ENCODE results near the gene SOX15.

Gene SOX15

GRCh38 chr17:7557775-7558543 lies 31.9 kb downstream of the SOX15 start:
- no peak for DNase-seq (ENCODE audit: low spot score)
- H2AFZ ChIP-seq (ENCODE audit: low read length) = peak overlapping the region; percentile 95
- WGBS, 2 donors (ENCODE audit: extremely low coverage in 2 of 2, insufficient read length in 2 of 2, insufficient replicate concordance in 1 of 2) = no CpG with 5 or more reads among the region's 21 CpGs

GRCh38 chr17:7557147-7557764 lies 32.6 kb downstream of the SOX15 start:
- DNase-seq (ENCODE audit: low spot score) = no peak
- no CpG with 5 or more reads among the region's 19 CpGs for WGBS, 2 donors (ENCODE audit: extremely low coverage in 2 of 2, insufficient read length in 2 of 2, insufficient replicate concordance in 1 of 2)

More at GRCh38 chr17:7557775-7558543, 31.9 kb downstream of the SOX15 start:
- no peak overlapping the region for H3K27ac ChIP-seq (replicated peaks; ENCODE audit: low read length)
- no peaks in the 10 kb centered on the region for H3K36me3 ChIP-seq (replicated peaks in 1 of 2; ENCODE audit: control insufficient read depth in 2 of 2, insufficient read depth in 2 of 2, low read length in 2 of 2)
- H2BK12ac ChIP-seq (ENCODE audit: low read length) = peak overlapping the region; percentile 30
- H3K4me1 ChIP-seq (ENCODE audit: control insufficient read depth in 2 of 2, insufficient read depth in 1 of 2, low read depth in 1 of 2, low read length in 2 of 2) = peaks cover 22 to 24% of the 10 kb centered on the region in 2 donors
- peak overlapping the region; percentile 29 for H4K8ac ChIP-seq (ENCODE audit: low read depth, low read length)
- no peak overlapping the region for H4K91ac ChIP-seq (ENCODE audit: low read depth, low read length, poor library complexity)
- no peak overlapping the region for H2BK5ac ChIP-seq (ENCODE audit: low read length)
- no peak overlapping the region for H3K23ac ChIP-seq (ENCODE audit: low read depth, low read length, poor library complexity)
- no peak overlapping the region for H3K4me2 ChIP-seq (ENCODE audit: insufficient read depth, low read length, poor library complexity, severe bottlenecking)
- H2AK5ac ChIP-seq (ENCODE audit: low read depth, low read length) = peak overlapping the region; percentile 94
- no peak overlapping the region for H3K4me3 ChIP-seq (ENCODE audit: low read length in 2 of 2)
- H3K9ac ChIP-seq (ENCODE audit: low read depth, low read length, poor library complexity) = peak overlapping the region; percentile 30
- peaks cover 5% of the 10 kb centered on the region for H3K79me1 ChIP-seq (ENCODE audit: low read depth, low read length)
- peak overlapping the region; percentile 92 for H2BK15ac ChIP-seq (ENCODE audit: low read length)
- no peak overlapping the region for H2BK120ac ChIP-seq (ENCODE audit: low read depth, low read length)
- no peaks in the 10 kb centered on the region for H3K27me3 ChIP-seq (ENCODE audit: control insufficient read depth in 3 of 3, insufficient read depth in 3 of 3, low read depth in 1 of 3, low read length in 3 of 3)
- H3K4ac ChIP-seq (ENCODE audit: low read length) = no peak overlapping the region
- no peaks in the 10 kb centered on the region for H3K9me3 ChIP-seq (replicated peaks in 1 of 2; ENCODE audit: control insufficient read depth in 2 of 2, insufficient read depth in 1 of 2, low read depth in 1 of 2, low read length in 2 of 2)
- H3K18ac ChIP-seq (ENCODE audit: low read length) = peak overlapping the region; percentile 84
- no peak overlapping the region for H3K14ac ChIP-seq (ENCODE audit: low read length)

GRCh38 chr17:7556627-7557026 lies 33.3 kb downstream of the SOX15 start:
- no CpG with 5 or more reads among the region's 12 CpGs for WGBS, 2 donors (ENCODE audit: extremely low coverage in 2 of 2, insufficient read length in 2 of 2, insufficient replicate concordance in 1 of 2)
- Histone ChIP-seq H3K23ac (ENCODE audit: low read depth, low read length, poor library complexity) (no peak overlapping the region), H3K27me3 (ENCODE audit: control insufficient read depth in 3 of 3, insufficient read depth in 3 of 3, low read depth in 1 of 3, low read length in 3 of 3) (peaks cover 0 to 3% (median 0%) of the 10 kb centered on the region in 3 experiments), H4K91ac (ENCODE audit: low read depth, low read length, poor library complexity) (no peak overlapping the region), H3K27ac (replicated peaks; ENCODE audit: low read length) (no peak overlapping the region), H2BK15ac (ENCODE audit: low read length) (peak overlapping the region; percentile 92), H4K8ac (ENCODE audit: low read depth, low read length) (peak overlapping the region; percentile 55), H3K9me3 (replicated peaks in 1 of 2; ENCODE audit: control insufficient read depth in 2 of 2, insufficient read depth in 1 of 2, low read depth in 1 of 2, low read length in 2 of 2) (no peaks in the 10 kb centered on the region), H3K4me1 (ENCODE audit: control insufficient read depth in 2 of 2, insufficient read depth in 1 of 2, low read depth in 1 of 2, low read length in 2 of 2) (peaks cover 17 to 19% of the 10 kb centered on the region in 2 donors), H3K4ac (ENCODE audit: low read length) (no peak overlapping the region), H3K36me3 (replicated peaks in 1 of 2; ENCODE audit: control insufficient read depth in 2 of 2, insufficient read depth in 2 of 2, low read length in 2 of 2) (no peaks in the 10 kb centered on the region), H2BK5ac (ENCODE audit: low read length) (peak overlapping the region; percentile 45), H3K14ac (ENCODE audit: low read length) (peak overlapping the region; percentile 43), H2BK120ac (ENCODE audit: low read depth, low read length) (peak overlapping the region; percentile 51), H2AFZ (ENCODE audit: low read length) (no peak overlapping the region), H3K4me2 (ENCODE audit: insufficient read depth, low read length, poor library complexity, severe bottlenecking) (no peak overlapping the region), H3K9ac (ENCODE audit: low read depth, low read length, poor library complexity) (no peak overlapping the region), H3K79me1 (ENCODE audit: low read depth, low read length) (peaks cover 2% of the 10 kb centered on the region), H3K18ac (ENCODE audit: low read length) (no peak overlapping the region), H2BK12ac (ENCODE audit: low read length) (no peak overlapping the region), H3K4me3 (ENCODE audit: low read length in 2 of 2) (no peak overlapping the region), H2AK5ac (ENCODE audit: low read depth, low read length) (peak overlapping the region; percentile 94)
- no peak for DNase-seq (ENCODE audit: low spot score)

More at GRCh38 chr17:7557147-7557764, 32.6 kb downstream of the SOX15 start:
- peak overlapping the region; percentile 45 for H2BK5ac ChIP-seq (ENCODE audit: low read length)
- peak overlapping the region; percentile 49 for H2BK12ac ChIP-seq (ENCODE audit: low read length)
- H3K79me1 ChIP-seq (ENCODE audit: low read depth, low read length) = peaks cover 3% of the 10 kb centered on the region
- H2AFZ ChIP-seq (ENCODE audit: low read length) = peak overlapping the region; percentile 78
- peak overlapping the region; percentile 36 for H3K9ac ChIP-seq (ENCODE audit: low read depth, low read length, poor library complexity)
- H3K4me3 ChIP-seq (ENCODE audit: low read length in 2 of 2) = no peak overlapping the region
- H3K9me3 ChIP-seq (replicated peaks in 1 of 2; ENCODE audit: control insufficient read depth in 2 of 2, insufficient read depth in 1 of 2, low read depth in 1 of 2, low read length in 2 of 2) = no peaks in the 10 kb centered on the region
- no peak overlapping the region for H3K4ac ChIP-seq (ENCODE audit: low read length)
- H2BK120ac ChIP-seq (ENCODE audit: low read depth, low read length) = peak overlapping the region; percentile 51
- H4K8ac ChIP-seq (ENCODE audit: low read depth, low read length) = peak overlapping the region; percentile 56
- no peaks in the 10 kb centered on the region for H3K36me3 ChIP-seq (replicated peaks in 1 of 2; ENCODE audit: control insufficient read depth in 2 of 2, insufficient read depth in 2 of 2, low read length in 2 of 2)
- no peak overlapping the region for H3K4me2 ChIP-seq (ENCODE audit: insufficient read depth, low read length, poor library complexity, severe bottlenecking)
- peak overlapping the region; percentile 90 for H3K18ac ChIP-seq (ENCODE audit: low read length)
- peak overlapping the region; percentile 85 for H3K23ac ChIP-seq (ENCODE audit: low read depth, low read length, poor library complexity)
- peaks cover 17 to 19% of the 10 kb centered on the region in 2 donors for H3K4me1 ChIP-seq (ENCODE audit: control insufficient read depth in 2 of 2, insufficient read depth in 1 of 2, low read depth in 1 of 2, low read length in 2 of 2)
- no peak overlapping the region for H4K91ac ChIP-seq (ENCODE audit: low read depth, low read length, poor library complexity)
- peak overlapping the region; percentile 43 for H3K14ac ChIP-seq (ENCODE audit: low read length)
- peaks cover 0 to 3% (median 0%) of the 10 kb centered on the region in 3 experiments for H3K27me3 ChIP-seq (ENCODE audit: control insufficient read depth in 3 of 3, insufficient read depth in 3 of 3, low read depth in 1 of 3, low read length in 3 of 3)
- peak overlapping the region; percentile 92 for H2BK15ac ChIP-seq (ENCODE audit: low read length)
- H3K27ac ChIP-seq (replicated peaks; ENCODE audit: low read length) = no peak overlapping the region
- H2AK5ac ChIP-seq (ENCODE audit: low read depth, low read length) = peak overlapping the region; percentile 94

DNA sequence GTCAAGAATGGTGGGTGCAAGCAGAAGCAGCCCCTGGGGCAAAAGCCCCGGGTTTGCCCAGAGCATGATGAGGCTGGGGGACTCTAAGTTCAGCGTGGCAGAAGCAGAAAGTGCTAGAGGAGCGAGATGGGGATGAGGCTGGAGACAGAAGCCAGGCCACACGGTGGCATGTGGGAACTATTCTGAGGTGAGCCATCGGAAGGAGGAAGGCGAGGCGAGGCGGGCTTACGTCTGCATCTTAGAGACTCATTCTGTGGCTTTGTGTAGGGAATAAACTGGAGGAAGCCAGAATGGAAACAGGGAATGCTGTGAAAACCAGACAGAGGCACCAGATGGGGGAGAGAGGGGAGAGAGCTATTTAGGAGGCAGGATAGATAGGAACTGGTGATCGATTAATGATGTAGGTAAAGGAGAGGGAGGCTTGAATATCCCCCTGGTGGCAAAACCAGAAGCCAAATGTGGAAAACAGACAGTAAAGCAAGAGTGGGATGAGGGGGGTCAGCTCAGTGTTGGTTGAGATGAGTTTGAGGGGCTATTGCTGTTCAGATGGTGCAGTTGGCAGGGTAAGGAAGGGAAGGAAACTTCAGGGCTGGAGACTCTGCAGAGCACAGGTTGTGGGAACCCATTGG lies 34.5 kb downstream of the SOX15 start:
- Histone ChIP-seq H2BK5ac (ENCODE audit: low read length) (no peak overlapping the region), H3K4me3 (ENCODE audit: low read length in 2 of 2) (no peak overlapping the region), H3K18ac (ENCODE audit: low read length) (no peak overlapping the region), H3K9me3 (replicated peaks in 1 of 2; ENCODE audit: control insufficient read depth in 2 of 2, insufficient read depth in 1 of 2, low read depth in 1 of 2, low read length in 2 of 2) (no peaks in the 10 kb centered on the region), H4K91ac (ENCODE audit: low read depth, low read length, poor library complexity) (no peak overlapping the region), H2AK5ac (ENCODE audit: low read depth, low read length) (no peak overlapping the region), H2BK15ac (ENCODE audit: low read length) (no peak overlapping the region), H4K8ac (ENCODE audit: low read depth, low read length) (no peak overlapping the region), H3K9ac (ENCODE audit: low read depth, low read length, poor library complexity) (no peak overlapping the region), H3K14ac (ENCODE audit: low read length) (no peak overlapping the region), H3K4me2 (ENCODE audit: insufficient read depth, low read length, poor library complexity, severe bottlenecking) (no peak overlapping the region), H2BK120ac (ENCODE audit: low read depth, low read length) (no peak overlapping the region), H3K36me3 (replicated peaks in 1 of 2; ENCODE audit: control insufficient read depth in 2 of 2, insufficient read depth in 2 of 2, low read length in 2 of 2) (no peaks in the 10 kb centered on the region), H3K4me1 (ENCODE audit: control insufficient read depth in 2 of 2, insufficient read depth in 1 of 2, low read depth in 1 of 2, low read length in 2 of 2) (peaks cover 13 to 15% of the 10 kb centered on the region in 2 donors), H3K23ac (ENCODE audit: low read depth, low read length, poor library complexity) (no peak overlapping the region), H3K27ac (replicated peaks; ENCODE audit: low read length) (no peak overlapping the region), H2AFZ (ENCODE audit: low read length) (peak overlapping the region; percentile 70), H3K79me1 (ENCODE audit: low read depth, low read length) (peaks cover 2% of the 10 kb centered on the region), H2BK12ac (ENCODE audit: low read length) (no peak overlapping the region), H3K27me3 (ENCODE audit: control insufficient read depth in 3 of 3, insufficient read depth in 3 of 3, low read depth in 1 of 3, low read length in 3 of 3) (peaks cover 0 to 11% (median 0%) of the 10 kb centered on the region in 3 experiments), H3K4ac (ENCODE audit: low read length) (no peak overlapping the region)
- DNase-seq (ENCODE audit: low spot score) = no peak
- no CpG with 5 or more reads among the region's 10 CpGs for WGBS, 2 donors (ENCODE audit: extremely low coverage in 2 of 2, insufficient read length in 2 of 2, insufficient replicate concordance in 1 of 2)

Measured in neuronal stem cell (in vitro differentiated cells).